K562 (cell line): ENCODE measurements around the gene TSGA10IP. TPM values are rescaled to one million over a fixed set of nuclear protein-coding genes. Genes with fewer than 3 reads are reported as not detected.

Experiments used
- ASH1L ChIP-seq: fragments of 450-650 bp; IDR thresholded peaks from 2 replicates; pipeline ENCODE4 v1.6.1; 2018; ENCODE audit warnings: borderline replicate concordance, mild to moderate bottlenecking, low read depth; ENCODE audit not compliant: partially characterized antibody
- DPF2 ChIP-seq: fragments of 450-650 bp; IDR thresholded peaks from 2 replicates; pipeline ENCODE4 v1.6.1; 2016
- GATAD2A ChIP-seq: fragments of 450-650 bp; IDR thresholded peaks from 2 replicates; pipeline ENCODE4 v1.6.1; 2017
- IRF2 ChIP-seq: sonication (generic); formaldehyde crosslinking; IDR thresholded peaks from 2 replicates; pipeline ENCODE4 v1.8.1; 2022; ENCODE audit warnings: mild to moderate bottlenecking, missing genetic modification reagents
- LARP7 ChIP-seq: fragments of 450-650 bp; IDR thresholded peaks from 2 replicates; pipeline ENCODE4 v1.6.1; 2016
- MAFK ChIP-seq: IDR thresholded peaks from 2 replicates; pipeline ENCODE4 v1.6.1; 2011; ENCODE audit warnings: low read length, improper control_type of control experiment
- MLLT1 ChIP-seq, 2 experiments: fragments of 450-650 bp; IDR thresholded peaks; 2 replicates each; pipeline ENCODE4 v1.6.1; 2016
- MTF1 ChIP-seq: fragments of 250-450 bp; sonication (Bioruptor Pico); IDR thresholded peaks from 2 replicates; pipeline ENCODE4 v1.9.0; 2021; ENCODE audit warnings: moderate library complexity, mild to moderate bottlenecking, inconsistent platforms, borderline replicate concordance
- NFATC3 ChIP-seq: fragments of 450-650 bp; IDR thresholded peaks from 2 replicates; pipeline ENCODE4 v1.6.1; 2017; ENCODE audit warnings: mild to moderate bottlenecking
- NONO ChIP-seq, 2 experiments: fragments of 200-400 bp in 1 of 2; fragments of 450-650 bp in 1 of 2; formaldehyde crosslinking in 1 of 2; IDR thresholded peaks; 2 replicates each; pipeline ENCODE4 v1.6.1; 2017; ENCODE audit warnings: low read depth in 2 of 2, mild to moderate bottlenecking in 2 of 2, moderate library complexity in 2 of 2, low read length in 1 of 2
- RBM22 ChIP-seq: fragments of 200-400 bp; formaldehyde crosslinking; IDR thresholded peaks from 2 replicates; pipeline ENCODE4 v1.6.1; 2018; ENCODE audit warnings: low read length, low read depth; ENCODE audit not compliant: poor library complexity, severe bottlenecking
- RFX1 ChIP-seq: fragments of 450-650 bp; IDR thresholded peaks from 2 replicates; pipeline ENCODE4 v1.6.1; 2016; ENCODE audit warnings: mild to moderate bottlenecking, moderate library complexity
- SIN3A ChIP-seq, 2 experiments: fragments of 150-350 bp in 1 of 2; IDR thresholded peaks; 2 replicates each; pipeline ENCODE4 v1.6.1; 2011 to 2016; ENCODE audit warnings: borderline replicate concordance in 2 of 2, low read depth in 2 of 2, low read length in 2 of 2, mild to moderate bottlenecking in 2 of 2, moderate library complexity in 2 of 2; ENCODE audit not compliant: control insufficient read depth in 1 of 2
- SMARCA4 ChIP-seq: fragments of 450-650 bp; IDR thresholded peaks from 2 replicates; pipeline ENCODE4 v1.6.1; 2016
- SREBF1 ChIP-seq: fragments of 150-350 bp; IDR thresholded peaks from 2 replicates; pipeline ENCODE4 v1.6.1; 2014; ENCODE audit warnings: antibody characterized with exemption, low read depth, low read length, borderline replicate concordance
- SRSF3 ChIP-seq: fragments of 200-400 bp; formaldehyde crosslinking; IDR thresholded peaks from 2 replicates; pipeline ENCODE4 v1.6.1; 2016; ENCODE audit warnings: mild to moderate bottlenecking, low read length, moderate library complexity; ENCODE audit not compliant: insufficient read depth
- STAT5A ChIP-seq: IDR thresholded peaks from 2 replicates; pipeline ENCODE4 v1.6.1; 2012; ENCODE audit warnings: low read length, inconsistent platforms, borderline replicate concordance
- TEAD1 ChIP-seq, 2 experiments: fragments of 450-650 bp in 1 of 2; sonication (generic) in 1 of 2; formaldehyde crosslinking; IDR thresholded peaks; 2 replicates each; pipeline versions ENCODE4 v1.4.0 to v1.8.0; 2020 to 2022; ENCODE audit warnings: mild to moderate bottlenecking in 2 of 2, missing genetic modification reagents in 1 of 2
- TEAD2 ChIP-seq: fragments of 450-650 bp; IDR thresholded peaks from 2 replicates; pipeline ENCODE4 v1.6.1; 2016; ENCODE audit warnings: missing genetic modification characterization, control low read depth, missing compliant biosample characterization
- ZBTB2 ChIP-seq: fragments of 450-650 bp; IDR thresholded peaks from 2 replicates; pipeline ENCODE4 v1.6.1; 2016; ENCODE audit warnings: antibody characterized with exemption
- ZNF121 ChIP-seq: sonication (generic); formaldehyde crosslinking; conservative IDR thresholded peaks from 2 replicates; pipeline ENCODE4 v1.8.0; 2022; ENCODE audit warnings: missing genetic modification reagents
- ZNF184 ChIP-seq: sonication (generic); formaldehyde crosslinking; IDR thresholded peaks from 2 replicates; pipeline ENCODE4 v1.5.0; 2020; ENCODE audit warnings: missing genetic modification reagents
- ZNF282 ChIP-seq: sonication (generic); formaldehyde crosslinking; IDR thresholded peaks from 2 replicates; pipeline ENCODE4 v1.8.1; 2023; ENCODE audit warnings: missing genetic modification reagents
- ZNF384 ChIP-seq: IDR thresholded peaks from 2 replicates; pipeline ENCODE4 v1.6.1; 2012; ENCODE audit warnings: low read depth, low read length, improper control_type of control experiment
- polyA plus RNA-seq, 8 experiments: library from polyadenylated mRNA; depleted of rRNA in 4 of 8; stranded (reverse) in 5 of 8; unstranded in 3 of 8; fragments of >200 nt; fragmentation: Nextera tagmentation in 2 of 8; fragmentation: Illumina TruSeq in 1 of 8; extraction: Ambion mirVana in 2 of 8; extraction: Trizol in 1 of 8; gene quantifications; 2 replicates each; pipeline versions ENCODE4 v1.2.1 to v1.2.3, GENCODE V29; 2011 to 2014; ENCODE audit warnings: inconsistent platforms in 1 of 8, missing spikeins in 1 of 8
- total RNA-seq, 7 experiments: library from RNA; depleted of rRNA in 6 of 7; stranded (reverse); fragments of >200 nt in 6 of 7; fragmentation: Illumina TruSeq in 2 of 7; extraction: Trizol in 2 of 7; gene quantifications; 2 replicates each; pipeline versions ENCODE4 v1.2.1 to v1.2.3, GENCODE V29; 2011 to 2021; ENCODE audit warnings: low replicate concordance in 1 of 7
- TF ChIP-seq, protein P1 (sequence below): fragments of 450-650 bp; IDR thresholded peaks from 2 replicates; pipeline ENCODE4 v1.6.1; 2018; ENCODE audit not compliant: partially characterized antibody

Gene TSGA10IP
- total and polyA plus RNA-seq, 9 of the 15 experiments (the other 6 are each of a cell fraction or from before 2014, with no cell fraction given), result not detected

DNA sequence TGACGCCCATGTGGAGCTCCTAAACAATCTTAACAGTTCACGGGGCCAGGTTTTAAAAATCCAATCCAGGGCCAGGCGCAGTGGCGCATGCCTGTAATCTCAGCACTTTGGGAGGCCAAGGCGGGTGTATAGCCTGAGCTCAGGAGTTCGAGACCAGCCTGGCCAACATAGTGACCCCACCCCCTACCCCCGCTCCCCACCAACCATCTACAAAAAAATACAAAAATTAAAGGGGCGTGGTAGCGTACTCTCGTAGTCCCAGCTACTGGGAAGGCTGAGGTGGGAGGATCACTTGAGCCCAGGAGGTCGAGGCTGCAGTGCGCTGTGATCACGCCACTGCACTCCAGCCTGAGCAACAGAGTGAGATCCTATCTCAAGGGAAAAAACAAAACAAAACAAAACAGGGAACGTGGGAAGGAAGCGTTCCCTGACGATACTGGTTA lies 15.6 kb downstream of the TSGA10IP start (continued):
- TF ChIP-seq, protein P1, sequence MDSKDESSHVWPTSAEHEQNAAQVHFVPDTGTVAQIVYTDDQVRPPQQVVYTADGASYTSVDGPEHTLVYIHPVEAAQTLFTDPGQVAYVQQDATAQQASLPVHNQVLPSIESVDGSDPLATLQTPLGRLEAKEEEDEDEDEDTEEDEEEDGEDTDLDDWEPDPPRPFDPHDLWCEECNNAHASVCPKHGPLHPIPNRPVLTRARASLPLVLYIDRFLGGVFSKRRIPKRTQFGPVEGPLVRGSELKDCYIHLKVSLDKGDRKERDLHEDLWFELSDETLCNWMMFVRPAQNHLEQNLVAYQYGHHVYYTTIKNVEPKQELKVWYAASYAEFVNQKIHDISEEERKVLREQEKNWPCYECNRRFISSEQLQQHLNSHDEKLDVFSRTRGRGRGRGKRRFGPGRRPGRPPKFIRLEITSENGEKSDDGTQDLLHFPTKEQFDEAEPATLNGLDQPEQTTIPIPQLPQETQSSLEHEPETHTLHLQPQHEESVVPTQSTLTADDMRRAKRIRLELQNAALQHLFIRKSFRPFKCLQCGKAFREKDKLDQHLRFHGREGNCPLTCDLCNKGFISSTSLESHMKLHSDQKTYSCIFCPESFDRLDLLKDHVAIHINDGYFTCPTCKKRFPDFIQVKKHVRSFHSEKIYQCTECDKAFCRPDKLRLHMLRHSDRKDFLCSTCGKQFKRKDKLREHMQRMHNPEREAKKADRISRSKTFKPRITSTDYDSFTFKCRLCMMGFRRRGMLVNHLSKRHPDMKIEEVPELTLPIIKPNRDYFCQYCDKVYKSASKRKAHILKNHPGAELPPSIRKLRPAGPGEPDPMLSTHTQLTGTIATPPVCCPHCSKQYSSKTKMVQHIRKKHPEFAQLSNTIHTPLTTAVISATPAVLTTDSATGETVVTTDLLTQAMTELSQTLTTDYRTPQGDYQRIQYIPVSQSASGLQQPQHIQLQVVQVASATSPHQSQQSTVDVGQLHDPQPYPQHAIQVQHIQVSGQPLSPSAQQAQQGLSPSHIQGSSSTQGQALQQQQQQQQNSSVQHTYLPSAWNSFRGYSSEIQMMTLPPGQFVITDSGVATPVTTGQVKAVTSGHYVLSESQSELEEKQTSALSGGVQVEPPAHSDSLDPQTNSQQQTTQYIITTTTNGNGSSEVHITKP, result no peak
- TF ChIP-seq SREBF1 (0 out of 2 replicates have a peak, but pooled peaks have one; percentile 35), ZNF282 (CRISPR knock-in tag) (no peak), ASH1L (no peak), MLLT1 (IDR thresholded peaks at IDR 0.05) (peak in 1 of 2 experiments; percentile 70; a peak in 1 of 4 replicates), DPF2 (peak; percentile 73), GATAD2A (no peak), ZNF184 (no peak), RFX1 (no peak), IRF2 (CRISPR knock-in tag) (no peak), NONO (IDR thresholded peaks at IDR 0.05; ENCODE audit: low read depth in 2 of 2, low read length in 1 of 2) (no peak), ZNF384 (0 out of 2 replicates have a peak, but pooled peaks have one; percentile 14), ZNF121 (CRISPR knock-in tag) (peak; percentile 72; the same call in 1 of the 2 replicates), ZBTB2 (no peak), STAT5A (no peak), MTF1 (CRISPR knock-in tag) (no peak), TEAD1 (CRISPR knock-in tag; IDR thresholded peaks at IDR 0.05) (no peak), SMARCA4 (0 out of 2 replicates have a peak, but pooled peaks have one; percentile 60), SIN3A (IDR thresholded peaks at IDR 0.05; ENCODE audit: borderline replicate concordance in 2 of 2, control insufficient read depth in 1 of 2, low read depth in 2 of 2, low read length in 2 of 2) (no peak), NFATC3 (peak; percentile 73; the same call in 1 of the 2 replicates), MAFK (no peak), SRSF3 (no peak), LARP7 (peak; percentile 17; the same call in 1 of the 2 replicates), TEAD2 (tag) (no peak), RBM22 (no peak)
